ENCODE results near the gene REPS1.
"Not testable (repeated sequence)": the region's sequence is repeated elsewhere in the genome, so short reads cannot be mapped to it uniquely, and the experiment has no call there.

REPS1 gene, protein sequence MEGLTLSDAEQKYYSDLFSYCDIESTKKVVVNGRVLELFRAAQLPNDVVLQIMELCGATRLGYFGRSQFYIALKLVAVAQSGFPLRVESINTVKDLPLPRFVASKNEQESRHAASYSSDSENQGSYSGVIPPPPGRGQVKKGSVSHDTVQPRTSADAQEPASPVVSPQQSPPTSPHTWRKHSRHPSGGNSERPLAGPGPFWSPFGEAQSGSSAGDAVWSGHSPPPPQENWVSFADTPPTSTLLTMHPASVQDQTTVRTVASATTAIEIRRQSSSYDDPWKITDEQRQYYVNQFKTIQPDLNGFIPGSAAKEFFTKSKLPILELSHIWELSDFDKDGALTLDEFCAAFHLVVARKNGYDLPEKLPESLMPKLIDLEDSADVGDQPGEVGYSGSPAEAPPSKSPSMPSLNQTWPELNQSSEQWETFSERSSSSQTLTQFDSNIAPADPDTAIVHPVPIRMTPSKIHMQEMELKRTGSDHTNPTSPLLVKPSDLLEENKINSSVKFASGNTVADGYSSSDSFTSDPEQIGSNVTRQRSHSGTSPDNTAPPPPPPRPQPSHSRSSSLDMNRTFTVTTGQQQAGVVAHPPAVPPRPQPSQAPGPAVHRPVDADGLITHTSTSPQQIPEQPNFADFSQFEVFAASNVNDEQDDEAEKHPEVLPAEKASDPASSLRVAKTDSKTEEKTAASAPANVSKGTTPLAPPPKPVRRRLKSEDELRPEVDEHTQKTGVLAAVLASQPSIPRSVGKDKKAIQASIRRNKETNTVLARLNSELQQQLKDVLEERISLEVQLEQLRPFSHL

DNA sequence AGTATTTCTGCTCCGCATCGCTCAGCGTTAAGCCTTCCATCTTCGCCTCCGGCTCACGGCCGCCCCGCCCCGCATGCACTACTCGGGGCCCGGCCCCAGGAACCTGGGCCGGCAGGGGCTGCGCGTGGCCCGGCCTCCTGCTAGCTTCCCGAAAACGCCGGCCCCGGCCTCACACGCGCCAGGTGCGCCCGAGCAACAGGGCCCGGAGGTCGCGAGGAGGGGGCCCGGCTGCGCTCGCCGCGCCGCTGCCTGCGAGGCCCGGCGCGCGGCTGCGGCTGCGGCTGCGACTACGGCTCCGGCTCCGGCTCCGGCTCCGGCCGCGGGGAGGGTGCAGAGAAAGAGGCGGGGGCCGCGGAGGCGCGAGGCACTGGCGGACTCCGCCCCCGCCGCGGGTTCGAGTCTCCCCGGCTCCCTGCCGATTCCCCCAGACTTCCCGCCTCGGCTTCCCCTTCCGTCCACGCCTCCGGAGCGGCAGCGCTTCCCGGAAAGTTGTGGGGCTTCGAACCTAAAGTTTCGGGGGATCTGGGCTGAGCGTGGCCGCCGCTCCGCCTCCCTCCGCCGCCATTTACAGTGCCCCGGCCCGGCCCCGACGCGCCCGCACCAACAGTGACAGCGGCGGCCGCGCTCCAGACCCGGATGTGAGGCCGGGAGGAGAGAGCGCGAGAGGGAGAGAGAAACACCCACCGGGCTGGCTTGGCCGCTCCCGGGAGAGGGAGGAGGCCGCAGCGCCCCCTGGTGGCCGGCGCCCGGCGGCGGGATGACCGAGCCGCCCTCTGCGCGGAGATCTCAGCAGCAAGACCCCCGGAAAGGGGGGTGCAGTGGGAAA is at the start of gene REPS1:
REPS1 (minus strand) TSS at position 611 of the 826 bp plus-strand sequence; CDS start at position 40, 571 bp downstream.
- peak within 1 kb of the TSS; percentile 82 for H3K9ac ChIP-seq (ENCODE audit: low read depth, low read length)
- peaks cover 18% of the 10 kb centered on the region for H3K4me1 ChIP-seq (ENCODE audit: insufficient read depth, low read length)
- H3K9me3 ChIP-seq (ENCODE audit: control insufficient read depth, insufficient read depth, low read length): no peaks in the 10 kb centered on the region
- H3K36me3 ChIP-seq (ENCODE audit: insufficient read depth, low read length): no peaks in the 10 kb centered on the region

DNA sequence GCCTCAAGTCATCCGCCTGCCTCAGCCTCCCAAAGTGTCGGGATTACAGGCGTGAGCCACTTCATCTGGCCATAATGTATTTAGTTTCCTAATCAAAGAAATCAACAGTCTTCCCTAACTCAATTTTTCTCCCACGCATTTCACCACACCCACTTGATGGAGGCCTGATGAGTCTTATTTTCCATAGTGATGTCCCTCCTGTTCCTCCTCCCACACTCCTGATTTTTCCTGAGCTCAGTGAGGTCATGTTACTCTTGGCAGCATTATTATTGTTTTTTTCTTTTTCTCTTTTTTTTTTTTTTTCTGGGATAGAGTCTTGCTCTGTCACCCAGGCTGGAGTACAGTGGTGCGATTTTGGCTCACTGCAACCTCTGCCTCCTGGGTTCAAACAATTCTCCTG is 49.4 kb upstream of the REPS1 start:
- Histone ChIP-seq H3K9ac (ENCODE audit: low read depth, low read length) (no peak overlapping the region), H3K4me1 (ENCODE audit: insufficient read depth, low read length) (peaks cover 8% of the 10 kb centered on the region), H3K36me3 (ENCODE audit: insufficient read depth, low read length) (peaks cover 10% of the 10 kb centered on the region; the same call in 1 of the 2 replicates), H3K9me3 (ENCODE audit: control insufficient read depth, insufficient read depth, low read length) (no peaks in the 10 kb centered on the region)

DNA sequence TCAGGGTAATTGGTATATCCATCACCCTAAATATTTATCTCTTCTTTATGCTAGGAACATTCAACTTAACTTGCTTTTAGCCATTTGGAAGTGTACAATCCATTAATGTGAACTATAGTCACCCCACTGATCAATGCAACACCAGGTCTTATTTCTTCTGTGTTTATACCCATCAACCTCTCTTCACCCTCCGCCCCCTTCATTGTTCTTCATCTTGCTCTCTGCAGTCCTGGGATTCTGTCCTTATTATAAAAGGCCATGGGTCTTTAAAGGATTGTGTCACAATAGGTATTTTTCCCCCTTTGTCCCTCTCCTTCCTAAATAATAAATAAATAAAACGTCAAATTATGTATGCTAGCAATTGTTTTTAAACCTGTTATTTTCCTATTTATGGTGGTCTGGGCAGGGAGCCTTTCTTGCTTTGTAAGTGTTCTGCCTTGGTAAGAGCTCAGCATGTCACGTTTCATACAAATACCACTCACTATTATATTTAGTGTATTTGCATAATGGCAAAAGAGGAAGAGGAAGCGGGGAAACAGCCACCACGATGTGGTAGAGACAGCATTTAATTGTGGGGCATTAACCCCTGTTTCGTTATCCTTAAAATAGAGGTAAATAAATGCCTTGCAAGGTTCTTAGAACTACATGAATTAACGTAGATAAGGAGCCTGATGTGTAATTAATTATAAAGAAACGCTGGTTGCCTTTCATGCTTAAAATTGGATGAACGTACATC is 42.3 kb upstream of the REPS1 start:
- peak overlapping the region; percentile 94; the same call in 1 of the 2 replicates for H3K9ac ChIP-seq (ENCODE audit: low read depth, low read length)
- H3K9me3 ChIP-seq (ENCODE audit: control insufficient read depth, insufficient read depth, low read length): no peaks in the 10 kb centered on the region
- peaks cover 8% of the 10 kb centered on the region for H3K4me1 ChIP-seq (ENCODE audit: insufficient read depth, low read length)
- H3K36me3 ChIP-seq (ENCODE audit: insufficient read depth, low read length): no peaks in the 10 kb centered on the region

DNA sequence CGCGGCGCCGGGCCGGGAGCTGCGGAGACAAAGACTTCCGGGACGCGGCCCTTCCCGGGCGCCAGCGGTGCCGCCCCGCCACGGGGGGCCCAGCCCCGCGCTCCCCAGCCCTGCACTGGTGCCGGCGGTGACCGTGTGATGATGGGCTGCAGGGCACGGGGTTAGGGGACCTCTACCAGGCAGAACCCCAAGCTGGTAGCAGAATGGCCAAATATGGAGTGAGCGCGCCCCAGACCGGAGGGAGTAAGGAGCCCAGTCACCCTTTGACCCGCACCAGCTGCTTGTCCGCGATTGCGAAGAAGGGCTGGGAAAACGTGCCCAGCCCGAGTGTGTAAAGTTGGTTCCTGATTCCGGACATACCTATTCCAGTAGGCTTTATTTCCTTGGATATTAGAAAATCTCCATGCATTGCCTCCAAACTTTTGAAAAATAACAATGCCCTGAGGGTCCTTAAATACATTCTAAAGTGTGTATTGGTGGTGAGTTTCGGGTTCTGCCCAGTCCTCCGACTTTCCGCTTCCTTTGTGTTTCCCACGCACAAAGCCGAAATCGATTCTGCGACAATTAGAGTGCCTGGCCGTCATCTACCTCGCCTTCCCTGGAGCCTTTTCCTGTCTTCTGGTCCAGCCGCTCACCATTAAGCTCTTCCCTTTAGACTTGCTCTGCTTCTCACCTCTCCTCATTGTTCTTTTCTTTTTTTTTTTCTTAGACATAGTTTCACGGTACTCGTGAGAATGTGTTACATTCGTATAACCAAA is 41.6 kb upstream of the REPS1 start:
- H3K4me1 ChIP-seq (ENCODE audit: insufficient read depth, low read length): peaks cover 8% of the 10 kb centered on the region
- H3K36me3 ChIP-seq (ENCODE audit: insufficient read depth, low read length): no peaks in the 10 kb centered on the region
- H3K9me3 ChIP-seq (ENCODE audit: control insufficient read depth, insufficient read depth, low read length): no peaks in the 10 kb centered on the region
- peak overlapping the region; percentile 94 for H3K9ac ChIP-seq (ENCODE audit: low read depth, low read length)

DNA sequence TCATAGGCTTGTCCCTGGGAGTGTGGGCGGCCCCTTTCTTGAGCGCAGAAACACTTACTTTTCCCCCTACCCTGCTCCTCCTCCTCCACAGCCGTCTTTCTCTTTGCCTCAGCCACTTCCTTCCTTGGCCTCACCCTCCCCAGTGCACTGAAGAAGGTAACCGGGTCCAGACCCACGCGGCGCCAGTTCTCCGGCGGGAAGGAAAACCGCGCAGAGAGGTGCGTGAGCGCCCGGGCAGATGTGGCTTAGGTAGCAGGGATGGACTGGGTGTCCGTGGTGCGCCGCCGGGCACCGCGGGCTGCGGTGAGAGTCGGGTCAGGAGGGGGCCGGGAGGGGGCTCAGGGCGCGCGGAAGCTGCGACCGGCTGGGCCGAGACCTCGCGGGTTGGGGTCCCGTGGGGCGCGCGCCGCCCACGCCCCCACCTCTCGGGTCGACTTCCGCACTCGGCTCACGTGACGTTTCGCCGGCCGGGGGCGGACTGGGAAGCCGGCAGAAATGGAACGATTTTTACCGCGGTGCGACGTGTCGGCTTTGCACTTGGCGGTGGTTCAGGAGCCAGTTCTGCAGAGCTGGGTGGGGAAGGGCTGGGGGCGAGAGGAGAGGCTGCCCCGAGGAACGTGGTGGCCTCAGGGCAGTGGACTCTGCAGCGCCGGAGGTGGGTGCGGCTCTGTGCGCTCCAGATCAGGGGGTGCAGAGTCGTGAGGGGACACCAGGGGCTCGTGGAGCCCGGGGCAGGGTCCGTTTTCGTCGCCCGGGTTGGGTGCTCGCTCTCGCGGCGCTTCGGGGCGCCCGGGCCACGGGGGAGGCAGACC is 40.8 kb upstream of the REPS1 start, which contains the start of gene ABRACL:
ABRACL (plus strand) TSS at position 88 of the 812 bp plus-strand sequence. CDS start 5,416 bp downstream, outside the sequence.
- H3K4me1 ChIP-seq (ENCODE audit: insufficient read depth, low read length): peaks cover 8% of the 10 kb centered on the region

GRCh38 chr6:139028215-139028657 is 40.2 kb upstream of the REPS1 start:
- Histone ChIP-seq H3K9me3 (ENCODE audit: control insufficient read depth, insufficient read depth, low read length) (no peaks in the 10 kb centered on the region), H3K9ac (ENCODE audit: low read depth, low read length) (peak overlapping the region; percentile 94), H3K36me3 (ENCODE audit: insufficient read depth, low read length) (no peaks in the 10 kb centered on the region), H3K4me1 (ENCODE audit: insufficient read depth, low read length) (peaks cover 11% of the 10 kb centered on the region)

More for the DNA sequence above, 40.8 kb upstream of the REPS1 start, which contains the start of gene ABRACL:
- H3K9ac ChIP-seq (ENCODE audit: low read depth, low read length): peak within 1 kb of the TSS; percentile 94
- H3K36me3 ChIP-seq (ENCODE audit: insufficient read depth, low read length): no peaks in the 10 kb centered on the region
- no peaks in the 10 kb centered on the region for H3K9me3 ChIP-seq (ENCODE audit: control insufficient read depth, insufficient read depth, low read length)

DNA sequence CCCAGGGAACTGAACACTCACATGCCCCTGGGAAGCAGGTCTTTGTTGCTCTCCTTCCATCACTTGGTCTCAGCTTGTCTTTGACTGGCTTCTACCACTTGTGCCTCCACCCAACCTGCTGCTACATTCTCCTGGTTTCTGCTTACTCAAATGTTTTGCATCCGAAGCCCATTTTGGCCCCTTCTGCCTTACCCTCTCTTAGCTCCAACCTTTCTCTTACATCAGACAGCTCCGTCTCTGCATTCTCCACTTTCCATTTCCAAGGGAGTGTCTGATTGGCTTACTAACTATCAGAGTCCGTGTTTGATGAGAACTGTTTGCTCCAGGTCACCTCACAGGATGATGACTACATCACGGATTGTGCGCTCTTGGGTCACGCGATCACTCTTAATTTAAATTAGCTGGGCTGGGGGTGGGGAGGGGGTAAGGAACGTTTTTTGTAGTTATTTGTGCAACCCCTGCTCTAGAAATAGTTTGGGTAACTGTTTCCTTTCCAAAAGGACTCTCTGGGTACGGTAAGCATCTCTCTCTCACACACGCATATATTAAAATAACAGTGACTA is 39.6 kb upstream of the REPS1 start:
- Histone ChIP-seq H3K4me1 (ENCODE audit: insufficient read depth, low read length) (peaks cover 5% of the 10 kb centered on the region), H3K36me3 (ENCODE audit: insufficient read depth, low read length) (no peaks in the 10 kb centered on the region), H3K9ac (ENCODE audit: low read depth, low read length) (peak overlapping the region; percentile 94), H3K9me3 (ENCODE audit: control insufficient read depth, insufficient read depth, low read length) (no peaks in the 10 kb centered on the region)

- H3K36me3 ChIP-seq (ENCODE audit: insufficient read depth, low read length); H3K9ac ChIP-seq (ENCODE audit: low read depth, low read length); H3K4me1 ChIP-seq (ENCODE audit: insufficient read depth, low read length); H3K9me3 ChIP-seq (ENCODE audit: control insufficient read depth, insufficient read depth, low read length): not testable (repeated sequence)
Measured at GRCh38 chr6:139025416-139025815, 37.4 kb upstream of the REPS1 start.

DNA sequence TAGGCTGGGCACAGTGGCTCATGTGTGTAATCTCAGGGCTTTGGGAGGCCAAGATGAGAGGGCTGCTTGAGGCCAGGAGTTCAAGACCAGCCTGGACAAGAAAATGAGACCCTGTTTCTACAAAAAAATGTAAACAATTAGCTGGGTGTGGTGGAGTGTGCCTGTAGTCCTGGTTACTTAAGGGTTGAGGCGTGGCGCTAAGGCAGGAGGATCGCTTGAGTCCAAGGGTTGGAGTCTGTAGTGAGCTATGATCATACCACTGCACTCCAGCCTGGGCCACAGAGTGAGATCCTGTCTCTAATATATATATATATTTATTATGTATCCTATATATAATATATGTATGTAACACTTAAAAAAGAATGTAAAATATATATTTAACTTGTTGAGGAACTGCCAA is 32.6 kb upstream of the REPS1 start:
- no peaks in the 10 kb centered on the region for H3K36me3 ChIP-seq (ENCODE audit: insufficient read depth, low read length)
- H3K4me1 ChIP-seq (ENCODE audit: insufficient read depth, low read length): peaks cover 15% of the 10 kb centered on the region
- no peak overlapping the region for H3K9ac ChIP-seq (ENCODE audit: low read depth, low read length)
- no peaks in the 10 kb centered on the region for H3K9me3 ChIP-seq (ENCODE audit: control insufficient read depth, insufficient read depth, low read length)

GRCh38 chr6:139019722-139020121 is 31.7 kb upstream of the REPS1 start:
- H3K36me3 ChIP-seq (ENCODE audit: insufficient read depth, low read length): no peaks in the 10 kb centered on the region
- no peaks in the 10 kb centered on the region for H3K9me3 ChIP-seq (ENCODE audit: control insufficient read depth, insufficient read depth, low read length)
- peaks cover 15% of the 10 kb centered on the region for H3K4me1 ChIP-seq (ENCODE audit: insufficient read depth, low read length)
- H3K9ac ChIP-seq (ENCODE audit: low read depth, low read length): no peak overlapping the region

DNA sequence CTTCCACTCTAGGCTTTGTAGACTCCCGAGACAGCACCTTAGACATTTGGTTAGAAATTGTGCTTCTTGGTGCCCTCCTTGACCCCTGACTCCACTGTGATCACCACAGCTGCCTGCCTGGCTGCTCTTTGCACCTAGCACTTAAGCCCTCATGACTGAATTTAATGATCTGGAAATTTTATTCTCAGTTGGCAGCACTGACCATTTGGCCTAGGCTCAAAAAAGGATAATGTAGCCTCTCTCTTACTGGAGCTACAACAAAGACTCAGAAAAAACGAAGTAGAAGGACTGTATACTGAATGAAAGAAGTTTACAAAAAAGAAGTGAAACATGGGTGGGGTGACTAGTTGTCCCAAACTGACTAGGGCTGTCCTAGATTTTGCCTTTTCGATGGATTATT is 29.2 kb upstream of the REPS1 start:
- Histone ChIP-seq H3K9ac (ENCODE audit: low read depth, low read length) (no peak overlapping the region), H3K4me1 (ENCODE audit: insufficient read depth, low read length) (0 out of 2 replicates have a peak, but pooled peaks cover 12% of the 10 kb centered on the region), H3K9me3 (ENCODE audit: control insufficient read depth, insufficient read depth, low read length) (no peaks in the 10 kb centered on the region), H3K36me3 (ENCODE audit: insufficient read depth, low read length) (no peaks in the 10 kb centered on the region)
